ENCODE measurements around the gene RAB39B.

RAB39B gene

GRCh38 chrX:155263854-155264628 is at the start of gene RAB39B (continued):
- TF ChIP-seq GLIS1 (tag by site-specific recombination; IDR thresholded peaks at IDR 0.05), result peak; percentile 22; the same call in 1 of the 2 replicates
- TF ChIP-seq GLIS2 (tag by site-specific recombination; IDR thresholded peaks at IDR 0.05), result peak; percentile 58; the same call in 1 of the 2 replicates
- 0 out of 2 replicates have a peak, but pooled peaks have one; percentile 30 for TF ChIP-seq ZBTB8A (tag by site-specific recombination; IDR thresholded peaks at IDR 0.05)
- no peak for TF ChIP-seq ZBTB49 (tag by site-specific recombination; IDR thresholded peaks at IDR 0.05; ENCODE audit: low read depth)
- no peak for TF ChIP-seq ZNF830 (tag by site-specific recombination; IDR thresholded peaks at IDR 0.05; ENCODE audit: low read depth)
- TF ChIP-seq OSR2 (tag by site-specific recombination; IDR thresholded peaks at IDR 0.05), result no peak
- no peak for TF ChIP-seq PRDM1 (tag by site-specific recombination; IDR thresholded peaks at IDR 0.05)
- TF ChIP-seq ZNF596 (tag by site-specific recombination; IDR thresholded peaks at IDR 0.05), result no peak
- 0 out of 2 replicates have a peak, but pooled peaks have one; percentile 64 for TF ChIP-seq ZNF24 (tag by site-specific recombination; IDR thresholded peaks at IDR 0.05)
- no peak for TF ChIP-seq ZNF211 (tag by site-specific recombination; IDR thresholded peaks at IDR 0.05; ENCODE audit: low read depth)
- 0 out of 2 replicates have a peak, but pooled peaks have one; percentile 22 for TF ChIP-seq ZNF23 (tag by site-specific recombination; IDR thresholded peaks at IDR 0.05; ENCODE audit: borderline replicate concordance)
- TF ChIP-seq ZNF19 (tag by site-specific recombination; IDR thresholded peaks at IDR 0.05; ENCODE audit: low read depth), result no peak
- no peak for TF ChIP-seq ZNF26 (tag by site-specific recombination; IDR thresholded peaks at IDR 0.05)
- no peak for TF ChIP-seq ZNF837 (tag by site-specific recombination; IDR thresholded peaks at IDR 0.05)
- TF ChIP-seq ZNF169 (tag by site-specific recombination; IDR thresholded peaks at IDR 0.05), result no peak
- 0 out of 2 replicates have a peak, but pooled peaks have one; percentile 18 for TF ChIP-seq ZNF10 (tag by site-specific recombination; IDR thresholded peaks at IDR 0.05)
- no peak for TF ChIP-seq ZNF391 (tag by site-specific recombination; IDR thresholded peaks at IDR 0.05; ENCODE audit: borderline replicate concordance, low read depth)
- no peak for TF ChIP-seq ZNF624 (tag by site-specific recombination; IDR thresholded peaks at IDR 0.05)
- no peak for TF ChIP-seq ZNF426 (tag by site-specific recombination; IDR thresholded peaks at IDR 0.05)
- TF ChIP-seq KLF8 (tag by site-specific recombination; IDR thresholded peaks at IDR 0.05), result peak; percentile 20; the same call in 1 of the 2 replicates
- TF ChIP-seq SCRT1 (tag by site-specific recombination; IDR thresholded peaks at IDR 0.05; ENCODE audit: borderline replicate concordance), result no peak
- TF ChIP-seq BCL6B (tag by site-specific recombination; IDR thresholded peaks at IDR 0.05), result no peak
- no peak for TF ChIP-seq ZNF239 (tag by site-specific recombination; IDR thresholded peaks at IDR 0.05)
- TF ChIP-seq PRDM4 (tag by site-specific recombination; IDR thresholded peaks at IDR 0.05), result no peak
- no peak for TF ChIP-seq MYNN (tag by site-specific recombination; IDR thresholded peaks at IDR 0.05; ENCODE audit: borderline replicate concordance)
- TF ChIP-seq ZNF548 (tag by site-specific recombination; IDR thresholded peaks at IDR 0.05), result no peak
- TF ChIP-seq ZNF776 (tag by site-specific recombination; IDR thresholded peaks at IDR 0.05; ENCODE audit: borderline replicate concordance), result no peak
- no peak for TF ChIP-seq ZNF449 (tag by site-specific recombination; IDR thresholded peaks at IDR 0.05)
- TF ChIP-seq ZNF530 (tag by site-specific recombination; IDR thresholded peaks at IDR 0.05; ENCODE audit: low read depth), result no peak
- TF ChIP-seq ZNF707 (tag by site-specific recombination; IDR thresholded peaks at IDR 0.05), result no peak
